ENCODE measurements around the gene PAX1. TPM values are rescaled to one million over a fixed set of nuclear protein-coding genes. Genes with fewer than 3 reads are reported as not detected.

PAX1 gene
- polyA plus RNA-seq, 3 donors: not detected

- H3K27ac ChIP-seq (ENCODE audit: low read depth in 1 of 2, low read length in 2 of 2): no peak overlapping the region
- intact Hi-C loops (cut with micrococcal nuclease): no loop called here
- Mint-ChIP-seq H3K4me1 (no peaks in the 10 kb centered on the region), H3K27ac (no peak overlapping the region), H3K36me3 (no peaks in the 10 kb centered on the region), H3K9me3 (peaks cover 0 to 12% (median 0%) of the 10 kb centered on the region in 7 donors), H3K27me3 (ENCODE audit: low read depth in 3 of 3) (peaks cover 26 to 36% (median 29%) of the 10 kb centered on the region in 3 donors), H3K4me3 (no peak overlapping the region)
- H3K36me3 ChIP-seq (replicated peaks in 1 of 2; ENCODE audit: control insufficient read depth in 1 of 2, insufficient read depth in 2 of 2, low read length in 2 of 2): no peaks in the 10 kb centered on the region
- H3K4me3 ChIP-seq (replicated peaks in 1 of 3; ENCODE audit: low read depth in 2 of 3, low read length in 3 of 3): no peak overlapping the region
- H4K20me1 ChIP-seq (ENCODE audit: insufficient read depth, low read length): no peaks in the 10 kb centered on the region
- DNase-seq: peak; percentile 1 to 11 (median 10)
- H3K27me3 ChIP-seq (ENCODE audit: control insufficient read depth in 2 of 2, insufficient read depth in 2 of 2, low read length in 2 of 2): peaks cover 23 to 31% of the 10 kb centered on the region in 2 donors
- WGBS (ENCODE audit: insufficient coverage): no CpG with 5 or more reads among the region's 4 CpGs
- H2AFZ ChIP-seq (ENCODE audit: insufficient read depth, low read depth, low read length, poor library complexity, severe bottlenecking): no peak overlapping the region
- no peak overlapping the region for H3K4me2 ChIP-seq (replicated peaks; ENCODE audit: extremely low read depth, low read length, poor library complexity, severe bottlenecking)
- no peak overlapping the region for H3K9ac ChIP-seq (ENCODE audit: insufficient read depth, low read length, poor library complexity, severe bottlenecking)
- peak; percentile 87 for TF ChIP-seq CTCF (IDR thresholded peaks at IDR 0.05)
- no peaks in the 10 kb centered on the region for H3K9me3 ChIP-seq (replicated peaks in 1 of 2; ENCODE audit: control insufficient read depth in 1 of 2, insufficient read depth in 1 of 2, low read length in 2 of 2)
- H3K4me1 ChIP-seq (ENCODE audit: control insufficient read depth in 1 of 2, insufficient read depth in 2 of 2, low read length in 2 of 2): no peaks in the 10 kb centered on the region
- H3K79me2 ChIP-seq (ENCODE audit: insufficient read depth, low read length): no peaks in the 10 kb centered on the region
Observed at GRCh38 chr20:21719592-21720214, 14.2 kb downstream of the PAX1 start.

- Histone ChIP-seq H3K36me3 (replicated peaks in 1 of 2; ENCODE audit: control insufficient read depth in 1 of 2, insufficient read depth in 2 of 2, low read length in 2 of 2) (no peaks in the 10 kb centered on the region), H3K4me1 (ENCODE audit: control insufficient read depth in 1 of 2, insufficient read depth in 2 of 2, low read length in 2 of 2) (no peaks in the 10 kb centered on the region), H3K4me2 (replicated peaks; ENCODE audit: extremely low read depth, low read length, poor library complexity, severe bottlenecking) (no peak overlapping the region), H4K20me1 (ENCODE audit: insufficient read depth, low read length) (no peaks in the 10 kb centered on the region), H3K27ac (ENCODE audit: low read depth in 1 of 2, low read length in 2 of 2) (no peak overlapping the region), H2AFZ (ENCODE audit: insufficient read depth, low read depth, low read length, poor library complexity, severe bottlenecking) (no peak overlapping the region), H3K79me2 (ENCODE audit: insufficient read depth, low read length) (no peaks in the 10 kb centered on the region), H3K27me3 (ENCODE audit: control insufficient read depth in 2 of 2, insufficient read depth in 2 of 2, low read length in 2 of 2) (peaks cover 0 to 4% of the 10 kb centered on the region in 2 donors), H3K4me3 (replicated peaks in 1 of 3; ENCODE audit: low read depth in 2 of 3, low read length in 3 of 3) (no peak overlapping the region), H3K9me3 (replicated peaks in 1 of 2; ENCODE audit: control insufficient read depth in 1 of 2, insufficient read depth in 1 of 2, low read length in 2 of 2) (no peaks in the 10 kb centered on the region), H3K9ac (ENCODE audit: insufficient read depth, low read length, poor library complexity, severe bottlenecking) (no peak overlapping the region)
- DNase-seq: no peak
- intact Hi-C loops (cut with micrococcal nuclease): no loop called here
- H3K4me3 Mint-ChIP-seq: no peak overlapping the region
- no CpG with 5 or more reads among the region's 2 CpGs for WGBS (ENCODE audit: insufficient coverage)
- no peaks in the 10 kb centered on the region for H3K4me1 Mint-ChIP-seq
- no peak for TF ChIP-seq CTCF (IDR thresholded peaks at IDR 0.05)
- H3K9me3 Mint-ChIP-seq: peaks cover 0 to 3% (median 0%) of the 10 kb centered on the region in 7 donors
- peaks cover 2 to 4% (median 4%) of the 10 kb centered on the region in 3 donors for H3K27me3 Mint-ChIP-seq (ENCODE audit: low read depth in 3 of 3)
- no peak overlapping the region for H3K27ac Mint-ChIP-seq
- no peaks in the 10 kb centered on the region for H3K36me3 Mint-ChIP-seq
Observed at GRCh38 chr20:21725892-21726291, 20.4 kb downstream of the PAX1 start.
